H9 (cell line): ENCODE data around the gene INPP5A. TPM values are rescaled to one million over a fixed set of nuclear protein-coding genes. Genes with fewer than 3 reads are reported as not detected.

Source experiments
- DNase-seq: peaks from one replicate; pipeline ENCODE4 v3.0.0-alpha.2; 2017
- H2AFZ ChIP-seq: one replicate; pipeline ENCODE4 v1.6.1; 2013; ENCODE audit warnings: mild to moderate bottlenecking, low read length, control low read depth, moderate library complexity
- H2AK5ac ChIP-seq: 2 replicates; pipeline ENCODE4 v1.6.1; 2013; ENCODE audit warnings: low read length, control low read depth, mixed read lengths; ENCODE audit not compliant: insufficient read length
- H2BK120ac ChIP-seq: one replicate; pipeline ENCODE4 v1.6.1; 2013; ENCODE audit warnings: low read depth, mild to moderate bottlenecking, low read length, control low read depth, inconsistent platforms; ENCODE audit not compliant: poor library complexity, severe bottlenecking
- H2BK12ac ChIP-seq: 2 replicates; pipeline ENCODE4 v1.6.1; 2013; ENCODE audit warnings: low read length, control low read depth, mixed read lengths, low read depth; ENCODE audit not compliant: insufficient read length
- H2BK15ac ChIP-seq: 2 replicates; pipeline ENCODE4 v1.6.1; 2013; ENCODE audit warnings: low read depth, low read length, control low read depth
- H2BK20ac ChIP-seq: one replicate; pipeline ENCODE4 v1.6.1; 2013; ENCODE audit warnings: low read depth, mild to moderate bottlenecking, low read length, control low read depth, inconsistent platforms; ENCODE audit not compliant: poor library complexity, severe bottlenecking
- H2BK5ac ChIP-seq: 2 replicates; pipeline ENCODE4 v1.6.1; 2013; ENCODE audit warnings: low read length, control low read depth, mixed read lengths; ENCODE audit not compliant: insufficient read length
- H3K14ac ChIP-seq: 2 replicates; pipeline ENCODE4 v1.6.1; 2013; ENCODE audit warnings: low read length, control low read depth; ENCODE audit not compliant: insufficient read depth
- H3K18ac ChIP-seq: 2 replicates; pipeline ENCODE4 v1.6.1; 2013; ENCODE audit warnings: low read depth, mild to moderate bottlenecking, mixed read lengths, low read length, control low read depth; ENCODE audit not compliant: insufficient read length
- H3K23ac ChIP-seq: 2 replicates; pipeline ENCODE4 v1.6.1; 2013; ENCODE audit warnings: low read length, control low read depth, mixed read lengths, low read depth; ENCODE audit not compliant: insufficient read length
- H3K23me2 ChIP-seq: 2 replicates; pipeline ENCODE4 v1.6.1; 2013; ENCODE audit warnings: low read depth, mild to moderate bottlenecking, mixed read lengths, low read length, control low read depth; ENCODE audit not compliant: insufficient read length, poor library complexity, severe bottlenecking
- H3K27ac ChIP-seq: 2 replicates; pipeline ENCODE4 v1.5.1; 2013; ENCODE audit warnings: low read length, control low read depth, mixed read lengths, low read depth; ENCODE audit not compliant: insufficient read length
- H3K27me3 ChIP-seq: 2 replicates; pipeline ENCODE4 v1.6.1; 2013; ENCODE audit warnings: low read length, control low read depth, inconsistent platforms; ENCODE audit not compliant: insufficient read depth
- H3K4ac ChIP-seq: 2 replicates; pipeline ENCODE4 v1.6.1; 2013; ENCODE audit warnings: low read depth, mild to moderate bottlenecking, control low read depth, inconsistent platforms, low read length, moderate library complexity
- H3K4me1 ChIP-seq: 2 replicates; pipeline ENCODE4 v1.6.1; 2013; ENCODE audit warnings: low read length, control low read depth, inconsistent platforms; ENCODE audit not compliant: insufficient read depth
- H3K4me2 ChIP-seq: 2 replicates; pipeline ENCODE4 v1.6.1; 2013; ENCODE audit warnings: low read length, control low read depth, mixed read lengths; ENCODE audit not compliant: insufficient read length, insufficient read depth
- H3K56ac ChIP-seq: 2 replicates; pipeline ENCODE4 v1.6.1; 2013; ENCODE audit warnings: low read depth, mild to moderate bottlenecking, mixed read lengths, low read length, control low read depth; ENCODE audit not compliant: insufficient read length
- H3K79me1 ChIP-seq: 2 replicates; pipeline ENCODE4 v1.6.1; 2013; ENCODE audit warnings: low read depth, mild to moderate bottlenecking, moderate library complexity, low read length, control low read depth, inconsistent platforms; ENCODE audit not compliant: insufficient read depth, poor library complexity, severe bottlenecking
- H3K79me2 ChIP-seq: 2 replicates; pipeline ENCODE4 v1.6.1; 2013; ENCODE audit warnings: low read length, control low read depth, inconsistent platforms; ENCODE audit not compliant: insufficient read depth
- H3K9ac ChIP-seq: 2 replicates; pipeline ENCODE4 v1.6.1; 2013; ENCODE audit warnings: low read length, control low read depth, mixed read lengths; ENCODE audit not compliant: insufficient read length; ENCODE audit errors: extremely low read depth
- H3K9me3 ChIP-seq: one replicate; pipeline ENCODE4 v1.6.1; 2013; ENCODE audit warnings: low read depth, low read length, inconsistent platforms; ENCODE audit not compliant: control insufficient read depth
- H3T11ph ChIP-seq: one replicate; pipeline ENCODE4 v1.6.1; 2013; ENCODE audit warnings: mild to moderate bottlenecking, low read length, control low read depth, inconsistent platforms
- H4K20me1 ChIP-seq: one replicate; pipeline ENCODE4 v1.6.1; 2013; ENCODE audit not compliant: control insufficient read depth, insufficient read length, insufficient read depth
- H4K5ac ChIP-seq: 2 replicates; pipeline ENCODE4 v1.6.1; 2013; ENCODE audit warnings: low read depth, mild to moderate bottlenecking, mixed read lengths, low read length, control low read depth; ENCODE audit not compliant: insufficient read length
- H4K8ac ChIP-seq: replicated peaks from 2 replicates; pipeline ENCODE4 v1.6.1; 2013; ENCODE audit warnings: low read length, control low read depth, mixed read lengths, low read depth; ENCODE audit not compliant: insufficient read length
- H4K91ac ChIP-seq: 2 replicates; pipeline ENCODE4 v1.6.1; 2013; ENCODE audit warnings: low read depth, mild to moderate bottlenecking, moderate library complexity, mixed read lengths, low read length, control low read depth; ENCODE audit not compliant: insufficient read length
- H3K27ac Mint-ChIP-seq, 3 experiments: 2 replicates in 2 of 3; 3 replicates in 1 of 3; pipeline ENCODE4 v1.8.0; 2020 to 2021; ENCODE audit warnings: mixed read lengths in 3 of 3, mild to moderate bottlenecking in 1 of 3, moderate library complexity in 1 of 3
- H3K27me3 Mint-ChIP-seq: 2 replicates; pipeline ENCODE4 v1.8.0; 2021; ENCODE audit warnings: low read depth, mild to moderate bottlenecking, moderate library complexity, mixed read lengths
- H3K36me3 Mint-ChIP-seq, 3 experiments: 2 replicates in 2 of 3; 3 replicates in 1 of 3; pipeline ENCODE4 v1.8.0; 2020 to 2021; ENCODE audit warnings: low read depth in 3 of 3, mixed read lengths in 3 of 3; ENCODE audit not compliant: insufficient read depth in 1 of 3
- H3K4me1 Mint-ChIP-seq, 2 experiments: 2 replicates each; pipeline ENCODE4 v1.8.0; 2020; ENCODE audit warnings: mixed read lengths in 2 of 2
- H3K4me3 Mint-ChIP-seq, 2 experiments: 2 replicates in 1 of 2; 3 replicates in 1 of 2; pipeline ENCODE4 v1.8.0; 2020 to 2021; ENCODE audit warnings: mild to moderate bottlenecking in 2 of 2, mixed read lengths in 2 of 2, moderate library complexity in 1 of 2
- H3K9me3 Mint-ChIP-seq, 2 experiments: 2 replicates in 1 of 2; 3 replicates in 1 of 2; pipeline ENCODE4 v1.8.0; 2020; ENCODE audit warnings: mild to moderate bottlenecking in 2 of 2, mixed read lengths in 2 of 2, moderate library complexity in 1 of 2
- WGBS: extraction: QIAGEN DNeasy Blood & Tissue Kit; methylation state at CpG from one replicate; pipeline ENCODE4 v1.1.7; 2013; ENCODE audit warnings: missing lambda C conversion rate, low lambda C conversion rate, mixed read lengths; ENCODE audit not compliant: insufficient read length; ENCODE audit errors: extremely low coverage; 5-methylcytosine and 5-hydroxymethylcytosine counted together
- total RNA-seq: library from RNA; stranded (reverse); gene quantifications from 2 replicates; pipeline ENCODE4 v1.2.1, GENCODE V29; 2021
- TF ChIP-seq, protein P1 (sequence below): fragments of 200-600 bp; sonication (generic); conservative IDR thresholded peaks from 3 replicates; pipeline ENCODE4 v1.8.0; 2021; ENCODE audit warnings: antibody characterized with exemption, mild to moderate bottlenecking

Gene INPP5A
- total RNA-seq, 1 experiment from 2014 or later, result 17.7 TPM

DNA sequence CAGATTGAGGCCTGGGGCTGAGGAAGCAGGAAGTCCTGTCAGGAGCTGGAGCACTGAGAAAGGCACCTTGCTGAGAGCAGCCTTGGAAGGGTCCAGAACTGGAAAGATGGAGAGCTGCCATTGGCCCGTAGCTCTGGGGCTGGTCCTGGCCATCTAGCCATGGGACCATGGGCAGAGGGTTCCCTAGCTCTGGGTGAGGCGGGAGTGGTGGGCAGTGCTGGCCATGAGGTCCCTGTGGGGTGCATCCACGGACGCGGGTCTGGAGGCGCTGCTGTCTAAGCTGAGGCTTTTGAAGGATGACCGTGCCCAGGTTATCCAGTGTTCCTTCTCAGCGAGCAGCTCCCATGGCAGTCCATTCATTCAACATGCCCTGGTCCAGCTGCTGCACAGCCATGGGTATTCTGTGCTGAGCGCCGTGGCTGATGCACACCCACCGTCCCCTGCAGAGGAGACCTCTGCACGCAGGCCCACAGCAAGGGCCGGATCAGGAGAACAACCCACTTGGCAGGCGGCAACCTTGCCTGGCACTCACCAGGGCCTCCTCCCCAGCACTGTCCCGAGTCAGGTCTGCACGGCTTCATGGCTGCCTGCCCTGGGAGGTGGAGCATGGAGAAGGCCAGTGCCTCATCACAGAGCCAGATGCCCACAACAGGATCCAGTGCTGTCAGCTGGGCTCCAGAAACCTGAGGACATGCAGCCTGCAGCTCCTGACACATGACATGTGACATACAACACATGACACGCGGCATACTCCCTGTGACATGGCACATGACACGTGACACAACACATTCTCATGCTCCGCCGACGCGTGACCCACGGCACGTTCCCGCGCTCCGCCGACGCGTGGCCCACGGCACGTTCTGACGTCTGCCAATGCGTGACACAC, 121.9 kb downstream of the INPP5A start:
- H2BK5ac ChIP-seq, result no peak overlapping the region
- no peak overlapping the region for H3K18ac ChIP-seq
- H3K4ac ChIP-seq, result no peak overlapping the region
- H3K4me2 ChIP-seq, result no peak overlapping the region
- H3K4me3 Mint-ChIP-seq, result no peak overlapping the region
- H2BK120ac ChIP-seq, result no peak overlapping the region
- DNase-seq, result no peak
- H3K27me3 ChIP-seq, result no peaks in the 10 kb centered on the region
- H4K91ac ChIP-seq, result no peak overlapping the region
- no peak overlapping the region for H3K9ac ChIP-seq
- no peak overlapping the region for H3K23ac ChIP-seq
- WGBS, result no CpG with 5 or more reads among the region's 35 CpGs
- no peak overlapping the region for H2AFZ ChIP-seq
- H3K27ac Mint-ChIP-seq, result no peak overlapping the region
- H3K9me3 Mint-ChIP-seq, result no peaks in the 10 kb centered on the region; a peak in 1 of 5 replicates
- no peak overlapping the region for H3K14ac ChIP-seq
- no peaks in the 10 kb centered on the region for H3K4me1 ChIP-seq
- H3K36me3 Mint-ChIP-seq, result peaks cover 0 to 5% (median 2%) of the 10 kb centered on the region in 3 experiments; a peak in 1 of 7 replicates
- no peaks in the 10 kb centered on the region for H3K27me3 Mint-ChIP-seq
- H3K79me2 ChIP-seq, result no peaks in the 10 kb centered on the region
- H2AK5ac ChIP-seq, result no peak overlapping the region
- no peak overlapping the region for H3K56ac ChIP-seq
- H3K23me2 ChIP-seq, result no peaks in the 10 kb centered on the region
- no peak overlapping the region for H3T11ph ChIP-seq
- no peak overlapping the region for H4K8ac ChIP-seq
- H3K79me1 ChIP-seq, result no peaks in the 10 kb centered on the region
- H2BK12ac ChIP-seq, result no peak overlapping the region
- H2BK15ac ChIP-seq, result no peak overlapping the region
- no peaks in the 10 kb centered on the region for H3K9me3 ChIP-seq
- H4K5ac ChIP-seq, result no peak overlapping the region
- H3K4me1 Mint-ChIP-seq, result 0 out of 4 replicates have a peak, but pooled peaks cover 0 to 2% of the 10 kb centered on the region in 2 experiments
- H3K27ac ChIP-seq, result no peak overlapping the region
- TF ChIP-seq, protein P1, sequence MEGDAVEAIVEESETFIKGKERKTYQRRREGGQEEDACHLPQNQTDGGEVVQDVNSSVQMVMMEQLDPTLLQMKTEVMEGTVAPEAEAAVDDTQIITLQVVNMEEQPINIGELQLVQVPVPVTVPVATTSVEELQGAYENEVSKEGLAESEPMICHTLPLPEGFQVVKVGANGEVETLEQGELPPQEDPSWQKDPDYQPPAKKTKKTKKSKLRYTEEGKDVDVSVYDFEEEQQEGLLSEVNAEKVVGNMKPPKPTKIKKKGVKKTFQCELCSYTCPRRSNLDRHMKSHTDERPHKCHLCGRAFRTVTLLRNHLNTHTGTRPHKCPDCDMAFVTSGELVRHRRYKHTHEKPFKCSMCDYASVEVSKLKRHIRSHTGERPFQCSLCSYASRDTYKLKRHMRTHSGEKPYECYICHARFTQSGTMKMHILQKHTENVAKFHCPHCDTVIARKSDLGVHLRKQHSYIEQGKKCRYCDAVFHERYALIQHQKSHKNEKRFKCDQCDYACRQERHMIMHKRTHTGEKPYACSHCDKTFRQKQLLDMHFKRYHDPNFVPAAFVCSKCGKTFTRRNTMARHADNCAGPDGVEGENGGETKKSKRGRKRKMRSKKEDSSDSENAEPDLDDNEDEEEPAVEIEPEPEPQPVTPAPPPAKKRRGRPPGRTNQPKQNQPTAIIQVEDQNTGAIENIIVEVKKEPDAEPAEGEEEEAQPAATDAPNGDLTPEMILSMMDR, result no peak
- no peaks in the 10 kb centered on the region for H4K20me1 ChIP-seq
- H2BK20ac ChIP-seq, result no peak overlapping the region
